Measurements from ENCODE around the gene CIC. TPM values are rescaled to one million over a fixed set of nuclear protein-coding genes. Genes with fewer than 3 reads are reported as not detected.

CIC gene
- total and polyA plus RNA-seq, 2 of the 13 experiments (the other 11 are each of a cell fraction or from before 2014, with no cell fraction given), result 5.9 to 8.0 TPM

- TF ChIP-seq MAFG (CRISPR knock-in tag; IDR thresholded peaks at IDR 0.05), result peak; percentile 43; the same call in 1 of the 2 replicates
- peak in 1 of 2 experiments; percentile 95; a peak in 1 of 4 replicates for TF ChIP-seq MAFK (conservative IDR thresholded peaks at IDR 0.05 in 1 of 2, IDR thresholded peaks at IDR 0.05 in 1 of 2; ENCODE audit: low read length in 2 of 2)
- no peak for TF ChIP-seq NFKB2 (CRISPR knock-in tag; IDR thresholded peaks at IDR 0.05; ENCODE audit: borderline replicate concordance)
- intact Hi-C loops (cut with micrococcal nuclease; ENCODE audit: unreplicated experiment), result no loop called here
- Histone ChIP-seq H3K4me1 (ENCODE audit: insufficient read depth, low read length) (peaks cover 31% of the 10 kb centered on the region), H3K4me2 (ENCODE audit: low read depth, low read length) (no peak overlapping the region), H4K20me1 (ENCODE audit: insufficient read depth, low read length) (peaks cover 11% of the 10 kb centered on the region; the same call in 1 of the 2 replicates), H3K9me3 (ENCODE audit: low read length) (no peaks in the 10 kb centered on the region), H3K27ac (ENCODE audit: extremely low read length, insufficient read depth, low read length) (no peak overlapping the region), H2AFZ (ENCODE audit: low read length) (no peak overlapping the region), H3K36me3 (replicated peaks in 1 of 2; ENCODE audit: control insufficient read depth in 1 of 2, insufficient read depth in 2 of 2, low read length in 2 of 2) (peaks cover 25 to 54% of the 10 kb centered on the region in 2 experiments; a peak in 4 of 5 replicates), H3K4me3 (replicated peaks in 1 of 3; ENCODE audit: insufficient read depth in 1 of 3, low read depth in 2 of 3, low read length in 3 of 3) (no peak overlapping the region), H3K79me2 (ENCODE audit: insufficient read depth, low read length) (peaks cover 26% of the 10 kb centered on the region), H3K9ac (ENCODE audit: insufficient read depth, low read depth, low read length) (no peak overlapping the region), H3K27me3 (ENCODE audit: control insufficient read depth in 1 of 2, insufficient read depth in 2 of 2, low read length in 2 of 2) (no peaks in the 10 kb centered on the region; a peak in 1 of 5 replicates)
- WGBS (ENCODE audit: low lambda C conversion rate), result over 99% methylated on average over 15 of the region's 30 CpGs
- in situ Hi-C loops (cut with HindIII; ENCODE audit: extremely low pct_ligation_motif_present, low pct_unique_long_range_greater_than_20kb), result loop anchor here (5.0 kb wide), 1 partner anchor 35 kb away; no protein-coding TSS in a partner anchor
- POLR2A ChIA-PET, result no interaction called here
- no peak for ATAC-seq
- CTCF ChIA-PET (ENCODE audit: low intra/inter-chr PET ratio, low total read pairs), result no interaction called here
- BruUV-seq (replicated peaks), result TSS peak; percentile 10
- DNase-seq (ENCODE audit: low spot score), result no peak
- FAIRE-seq, result no peak
Observed at GRCh38 chr19:42287017-42287826, 18.2 kb downstream of the CIC start.

GRCh38 chr19:42287827-42288107 is 18.7 kb downstream of the CIC start:
- Histone ChIP-seq H3K79me2 (ENCODE audit: insufficient read depth, low read length) (peaks cover 25% of the 10 kb centered on the region), H3K4me2 (ENCODE audit: low read depth, low read length) (no peak overlapping the region), H3K4me3 (replicated peaks in 1 of 3; ENCODE audit: insufficient read depth in 1 of 3, low read depth in 2 of 3, low read length in 3 of 3) (no peak overlapping the region), H4K20me1 (ENCODE audit: insufficient read depth, low read length) (peaks cover 11% of the 10 kb centered on the region; the same call in 1 of the 2 replicates), H3K36me3 (replicated peaks in 1 of 2; ENCODE audit: control insufficient read depth in 1 of 2, insufficient read depth in 2 of 2, low read length in 2 of 2) (peaks cover 26 to 57% of the 10 kb centered on the region in 2 experiments; a peak in 4 of 5 replicates), H3K27me3 (ENCODE audit: control insufficient read depth in 1 of 2, insufficient read depth in 2 of 2, low read length in 2 of 2) (no peaks in the 10 kb centered on the region; a peak in 1 of 5 replicates), H3K4me1 (ENCODE audit: insufficient read depth, low read length) (peaks cover 26% of the 10 kb centered on the region), H2AFZ (ENCODE audit: low read length) (no peak overlapping the region), H3K9ac (ENCODE audit: insufficient read depth, low read depth, low read length) (no peak overlapping the region), H3K27ac (ENCODE audit: extremely low read length, insufficient read depth, low read length) (no peak overlapping the region), H3K9me3 (ENCODE audit: low read length) (no peaks in the 10 kb centered on the region)
- ChIA-PET POLR2A (no interaction called here), CTCF (ENCODE audit: low intra/inter-chr PET ratio, low total read pairs) (no interaction called here)
- in situ Hi-C loops (cut with HindIII; ENCODE audit: extremely low pct_ligation_motif_present, low pct_unique_long_range_greater_than_20kb) (loop anchor here (5.0 kb wide), 1 partner anchor 35 kb away; no protein-coding TSS in a partner anchor), intact Hi-C loops (cut with micrococcal nuclease; ENCODE audit: unreplicated experiment) (no loop called here)
- FAIRE-seq (no peak), DNase-seq (ENCODE audit: low spot score) (no peak), ATAC-seq (no peak)
- WGBS (ENCODE audit: low lambda C conversion rate), result 92% methylated on average over 3 of the region's 10 CpGs
- BruUV-seq (replicated peaks), result no TSS peak
- no peak for TF ChIP-seq ELF4 (CRISPR knock-in tag; IDR thresholded peaks at IDR 0.05; ENCODE audit: borderline replicate concordance)
- TF ChIP-seq ZNF776 (CRISPR knock-in tag; IDR thresholded peaks at IDR 0.05), result no peak
- TF ChIP-seq, protein P1, sequence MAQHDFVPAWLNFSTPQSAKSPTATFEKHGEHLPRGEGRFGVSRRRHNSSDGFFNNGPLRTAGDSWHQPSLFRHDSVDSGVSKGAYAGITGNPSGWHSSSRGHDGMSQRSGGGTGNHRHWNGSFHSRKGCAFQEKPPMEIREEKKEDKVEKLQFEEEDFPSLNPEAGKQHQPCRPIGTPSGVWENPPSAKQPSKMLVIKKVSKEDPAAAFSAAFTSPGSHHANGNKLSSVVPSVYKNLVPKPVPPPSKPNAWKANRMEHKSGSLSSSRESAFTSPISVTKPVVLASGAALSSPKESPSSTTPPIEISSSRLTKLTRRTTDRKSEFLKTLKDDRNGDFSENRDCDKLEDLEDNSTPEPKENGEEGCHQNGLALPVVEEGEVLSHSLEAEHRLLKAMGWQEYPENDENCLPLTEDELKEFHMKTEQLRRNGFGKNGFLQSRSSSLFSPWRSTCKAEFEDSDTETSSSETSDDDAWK (CRISPR knock-in tag; IDR thresholded peaks at IDR 0.05), result no peak
- TF ChIP-seq SMARCC2 (IDR thresholded peaks at IDR 0.05), result no peak
- no peak for TF ChIP-seq TFDP1 (CRISPR knock-in tag; IDR thresholded peaks at IDR 0.05; ENCODE audit: borderline replicate concordance)
- TF ChIP-seq ZKSCAN8 (CRISPR knock-in tag; IDR thresholded peaks at IDR 0.05; ENCODE audit: borderline replicate concordance), result no peak
- no peak for TF ChIP-seq HNRNPH1 (optimal IDR thresholded peaks at IDR 0.05; ENCODE audit: low read depth, low read length)
- no peak for TF ChIP-seq ZNF879 (CRISPR knock-in tag; IDR thresholded peaks at IDR 0.05)
- TF ChIP-seq, protein P2, sequence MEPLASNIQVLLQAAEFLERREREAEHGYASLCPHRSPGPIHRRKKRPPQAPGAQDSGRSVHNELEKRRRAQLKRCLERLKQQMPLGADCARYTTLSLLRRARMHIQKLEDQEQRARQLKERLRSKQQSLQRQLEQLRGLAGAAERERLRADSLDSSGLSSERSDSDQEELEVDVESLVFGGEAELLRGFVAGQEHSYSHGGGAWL (CRISPR knock-in tag; IDR thresholded peaks at IDR 0.05), result no peak
- TF ChIP-seq SRSF9 (IDR thresholded peaks at IDR 0.05; ENCODE audit: borderline replicate concordance, insufficient read depth, low read depth, low read length, poor library complexity, severe bottlenecking), result no peak
- no peak for TF ChIP-seq ZNF20 (CRISPR knock-in tag; IDR thresholded peaks at IDR 0.05)
- TF ChIP-seq ESRRA (CRISPR knock-in tag; IDR thresholded peaks at IDR 0.05; ENCODE audit: low read depth), result no peak
- no peak for TF ChIP-seq NCOA5 (CRISPR knock-in tag; IDR thresholded peaks at IDR 0.05)
